GM21723 (cell line): ENCODE data around the gene STEAP3.
"Not testable (repeated sequence)": the region's sequence is repeated elsewhere in the genome, so short reads cannot be mapped to it uniquely, and the experiment has no call there.

Source experiments
- ATAC-seq: cut with Tn5 transposase; IDR thresholded peaks from one replicate; pipeline ENCODE4 v1.9.1; 2021; ENCODE audit warnings: mild to moderate bottlenecking, moderate library complexity; ENCODE audit not compliant: unreplicated experiment

STEAP3 gene

GRCh38 chr2:119260646-119261492 lies 37.2 kb downstream of the STEAP3 start:
- no peak for ATAC-seq

- no peak for ATAC-seq
Observed at GRCh38 chr2:119261493-119262225, 38.0 kb downstream of the STEAP3 start.

DNA sequence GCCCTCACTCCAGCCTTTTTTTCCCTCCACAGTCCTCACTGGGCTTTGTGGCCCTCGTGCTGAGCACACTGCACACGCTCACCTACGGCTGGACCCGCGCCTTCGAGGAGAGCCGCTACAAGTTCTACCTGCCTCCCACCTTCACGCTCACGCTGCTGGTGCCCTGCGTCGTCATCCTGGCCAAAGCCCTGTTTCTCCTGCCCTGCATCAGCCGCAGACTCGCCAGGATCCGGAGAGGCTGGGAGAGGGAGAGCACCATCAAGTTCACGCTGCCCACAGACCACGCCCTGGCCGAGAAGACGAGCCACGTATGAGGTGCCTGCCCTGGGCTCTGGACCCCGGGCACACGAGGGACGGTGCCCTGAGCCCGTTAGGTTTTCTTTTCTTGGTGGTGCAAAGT lies 39.4 kb downstream of the STEAP3 start:
- ATAC-seq = no peak

- ATAC-seq = no peak
Observed at GRCh38 chr2:119263656-119264055, 40.0 kb downstream of the STEAP3 start.

GRCh38 chr2:119264781-119265692 lies 41.4 kb downstream of the STEAP3 start:
- ATAC-seq = peak; percentile 94

- no peak for ATAC-seq
Observed at GRCh38 chr2:119265693-119266066, 42.0 kb downstream of the STEAP3 start.

DNA sequence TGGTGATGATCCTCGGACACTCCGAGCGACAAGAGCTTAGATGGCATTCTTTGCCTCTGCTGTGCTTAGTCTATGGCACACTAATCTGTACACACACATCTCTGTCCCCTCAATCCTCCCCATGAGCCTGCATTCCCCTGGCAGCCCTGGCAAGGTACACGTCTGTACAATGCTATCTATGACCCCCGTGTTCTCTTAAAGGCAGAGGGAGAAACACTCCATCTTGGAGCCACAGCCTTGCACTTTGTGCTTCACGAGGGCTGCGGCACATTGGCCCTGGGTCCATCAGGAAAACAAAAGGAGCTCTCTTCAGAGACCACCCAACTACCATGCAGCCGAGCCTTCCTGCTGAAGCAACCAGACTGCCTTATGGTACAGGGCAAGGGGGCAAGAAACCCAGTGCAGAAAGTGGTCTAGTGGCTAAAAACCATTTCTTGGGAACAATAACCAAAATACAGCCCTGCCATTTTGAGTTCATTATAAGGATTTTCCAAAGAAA lies 42.5 kb downstream of the STEAP3 start:
- ATAC-seq = no peak

GRCh38 chr2:119267604-119268003 lies 44.0 kb downstream of the STEAP3 start:
- ATAC-seq = no peak

- no peak for ATAC-seq
Observed at GRCh38 chr2:119276864-119277263, 53.2 kb downstream of the STEAP3 start.

GRCh38 chr2:119278385-119278784 lies 54.8 kb downstream of the STEAP3 start:
- ATAC-seq = not testable (repeated sequence)

- ATAC-seq = no peak
Observed at GRCh38 chr2:119278946-119279345, 55.3 kb downstream of the STEAP3 start.

GRCh38 chr2:119279666-119280065 lies 56.0 kb downstream of the STEAP3 start:
- ATAC-seq = no peak

DNA sequence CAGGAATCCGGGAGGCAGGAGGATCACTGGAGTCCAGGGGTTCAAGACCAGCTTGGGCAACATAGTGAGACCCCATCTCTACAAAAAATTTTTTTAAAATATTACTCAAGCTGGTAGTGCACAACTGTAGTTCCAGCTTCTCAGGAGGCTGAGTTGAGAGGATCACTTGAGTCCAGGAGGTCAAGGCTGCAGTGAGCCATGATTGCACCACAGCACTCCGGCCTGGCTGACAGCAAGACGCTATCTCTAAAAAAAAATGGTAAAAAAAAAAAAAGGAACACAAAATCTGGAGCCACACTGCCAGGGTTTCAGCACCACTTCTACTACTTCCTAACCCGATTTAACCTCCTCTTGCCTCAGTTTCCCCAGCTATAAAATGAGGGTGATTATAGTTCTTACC lies 57.0 kb downstream of the STEAP3 start:
- no peak for ATAC-seq

DNA sequence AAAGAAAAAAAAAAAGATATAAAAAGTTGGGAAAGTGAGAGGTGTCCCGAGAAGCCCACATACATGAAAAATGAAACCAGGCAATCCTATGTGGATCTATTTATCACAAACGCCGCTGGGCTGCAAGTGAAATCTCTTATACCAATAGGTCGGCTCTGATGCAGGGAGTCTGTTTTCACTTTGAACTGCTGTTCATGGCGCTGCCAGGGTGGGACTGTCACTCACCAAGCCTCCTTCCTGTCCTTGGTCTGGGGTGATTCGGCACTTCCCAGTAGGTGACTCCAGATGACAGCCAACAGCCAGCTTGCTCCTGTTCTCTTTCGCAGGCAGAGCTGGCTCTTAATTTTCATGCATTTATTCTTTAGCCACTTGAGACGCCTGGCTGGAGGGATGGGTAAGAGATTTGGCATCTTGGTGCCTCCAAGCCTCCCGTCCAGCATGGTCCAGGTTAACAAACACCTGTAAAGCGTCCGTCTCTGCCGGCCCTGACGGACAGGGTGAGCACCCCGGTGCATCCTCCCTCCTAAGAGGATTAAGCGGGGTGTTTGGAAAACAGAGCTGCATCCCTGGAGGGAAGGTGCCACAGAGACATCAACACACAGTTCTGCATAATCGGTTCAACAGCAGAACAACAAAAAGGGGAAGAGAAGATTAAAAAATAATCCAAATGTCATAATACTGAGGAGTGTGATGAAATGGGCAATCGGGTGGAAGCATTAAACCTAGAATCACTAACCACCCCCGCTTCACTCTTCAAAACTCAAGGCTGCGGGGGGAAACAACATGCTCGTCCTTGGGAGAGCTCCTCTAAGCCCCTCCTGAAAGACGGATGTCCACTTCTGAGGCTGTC lies 58.7 kb downstream of the STEAP3 start:
- no peak for ATAC-seq

DNA sequence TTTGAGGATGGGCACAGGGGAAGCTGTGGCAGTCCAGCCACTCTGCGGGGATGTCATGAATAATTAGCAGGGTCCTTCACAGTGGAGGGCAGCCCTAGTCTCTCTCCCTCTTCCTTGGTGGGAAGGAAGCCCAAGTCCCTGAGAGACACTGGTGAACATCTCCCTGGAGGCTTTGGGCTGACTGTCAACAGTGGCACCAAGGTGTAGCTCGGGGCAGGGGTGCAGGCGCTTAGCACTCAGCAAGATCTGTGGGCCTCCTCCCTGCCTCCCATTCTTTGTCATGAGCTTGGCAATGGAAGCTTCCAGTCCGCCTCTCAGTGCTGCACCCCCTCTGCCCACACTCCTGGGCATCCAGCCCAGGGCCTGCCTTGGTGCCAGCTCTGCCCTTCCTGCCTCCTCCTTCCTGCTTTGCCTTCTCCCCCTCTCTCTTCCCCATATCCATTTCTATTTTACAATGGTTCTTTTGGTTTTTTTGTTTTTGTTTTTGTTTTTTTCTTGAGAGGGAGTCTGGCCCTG lies 59.4 kb downstream of the STEAP3 start:
- ATAC-seq = no peak

- no peak for ATAC-seq
Observed at GRCh38 chr2:119283873-119284331, 60.3 kb downstream of the STEAP3 start.

DNA sequence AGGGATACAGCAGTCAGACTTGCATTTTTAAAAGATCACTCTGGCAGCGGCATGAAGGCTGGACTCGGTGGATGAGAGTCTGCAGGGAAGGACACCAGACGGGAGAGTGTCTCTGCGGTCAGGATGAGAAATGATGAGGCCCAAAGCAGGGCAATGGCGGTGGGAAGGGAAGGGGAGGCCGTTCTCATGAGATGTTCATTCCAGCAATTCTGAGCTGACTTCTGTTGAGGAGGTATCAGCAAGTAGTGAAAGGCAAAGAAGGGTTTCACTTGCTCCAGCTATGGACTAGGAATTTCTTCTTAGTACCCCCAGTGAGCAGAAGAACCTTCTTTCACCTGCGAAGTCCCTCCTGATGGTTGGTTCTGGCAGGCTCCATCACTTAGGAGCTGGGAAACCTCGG lies 63.0 kb downstream of the STEAP3 start:
- no peak for ATAC-seq

DNA sequence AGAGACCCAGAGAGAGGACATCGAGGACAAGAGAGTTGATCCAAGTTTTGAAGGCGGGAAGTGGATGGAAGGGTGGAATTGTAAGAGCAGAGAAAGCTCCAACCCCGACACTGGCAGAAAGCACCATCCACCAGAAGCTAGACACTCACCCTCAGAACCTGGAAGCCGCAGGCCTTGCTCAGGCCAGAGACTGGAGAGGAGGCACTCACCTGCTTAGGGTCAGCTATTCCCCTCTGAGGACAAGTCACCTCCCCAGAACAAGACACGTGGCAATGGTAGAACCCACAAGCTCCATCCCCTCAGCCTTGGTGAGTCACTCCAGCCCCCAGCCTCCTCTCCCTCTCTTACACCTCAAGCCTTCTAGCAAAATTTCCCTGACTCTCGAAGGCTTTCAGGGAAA lies 64.9 kb downstream of the STEAP3 start:
- no peak for ATAC-seq

DNA sequence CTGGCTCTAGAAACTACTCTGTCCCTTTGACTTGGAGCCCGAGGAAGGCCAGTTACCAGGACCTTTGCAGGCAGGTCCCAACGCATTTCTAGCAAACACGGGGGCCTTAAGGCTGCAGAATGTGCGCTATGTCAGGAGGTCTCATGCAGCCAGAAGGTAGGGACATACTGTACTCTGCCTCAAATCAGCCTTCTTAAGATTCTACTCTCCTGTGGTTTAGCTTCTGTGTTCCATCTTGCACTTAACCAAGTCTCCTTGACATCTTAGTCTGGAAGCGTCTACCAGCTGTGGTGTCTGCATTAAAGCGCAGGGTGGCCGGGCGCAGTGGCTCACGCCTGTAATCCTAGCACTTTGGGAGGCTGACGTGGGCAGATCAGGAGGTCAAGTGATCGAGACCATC lies 65.5 kb downstream of the STEAP3 start:
- no peak for ATAC-seq

- no peak for ATAC-seq
Observed at GRCh38 chr2:119289642-119290041, 66.0 kb downstream of the STEAP3 start.
